NOMO-1 treated with DMSO at 0.1 percent for 48 hours (cell line): Measurements from ENCODE around the gene MRPS9.
A peak's percentile ranks its signal among the peaks of the same experiment; 100 is the strongest.

Experiments
- DNase-seq: peaks from one replicate; lab custom pipeline; 2025; ENCODE audit not compliant: unreplicated experiment; lab: John Stamatoyannopoulos, UW

MRPS9 gene

DNA sequence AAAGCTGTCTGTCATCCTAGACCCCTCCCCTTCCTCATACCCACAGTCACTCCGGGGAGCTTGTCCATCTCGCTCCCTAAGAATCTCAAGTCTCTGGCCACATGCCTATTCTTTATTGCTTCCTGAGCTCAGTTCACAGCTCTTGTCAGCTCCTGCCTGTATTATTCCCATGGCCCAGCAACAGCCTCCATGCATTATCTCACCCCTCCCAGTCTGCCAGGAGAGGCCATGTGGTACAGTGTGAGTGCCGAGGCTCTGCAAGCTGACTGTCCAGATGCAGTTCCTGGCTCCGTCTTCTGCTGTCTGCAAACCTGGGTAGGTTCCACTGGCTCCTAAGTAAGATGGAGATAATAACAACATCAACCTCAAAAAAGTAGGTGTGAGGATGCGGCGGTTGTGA is 79.7 kb downstream of the MRPS9 start:
- no peak for DNase-seq

DNA sequence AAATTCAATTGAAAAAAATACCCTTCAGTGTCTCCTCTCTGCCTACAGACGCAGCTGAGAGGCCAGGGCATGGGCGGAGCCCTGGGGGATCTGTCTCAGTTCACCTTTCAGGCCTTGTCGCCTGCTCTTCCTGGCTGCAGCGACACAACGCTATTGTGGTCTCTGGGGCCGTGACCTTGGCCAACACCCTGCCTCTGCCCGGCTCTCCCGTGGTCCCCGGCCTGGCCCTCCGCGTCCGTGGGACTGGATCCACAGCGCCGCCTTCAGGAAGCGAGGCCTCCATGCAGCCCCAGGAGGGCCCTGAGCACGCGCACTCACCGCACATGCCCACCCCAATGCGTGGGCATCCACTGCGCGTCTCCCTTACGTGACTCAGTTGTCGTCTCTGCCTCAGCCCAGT is 81.1 kb downstream of the MRPS9 start:
- DNase-seq, result no peak

DNA sequence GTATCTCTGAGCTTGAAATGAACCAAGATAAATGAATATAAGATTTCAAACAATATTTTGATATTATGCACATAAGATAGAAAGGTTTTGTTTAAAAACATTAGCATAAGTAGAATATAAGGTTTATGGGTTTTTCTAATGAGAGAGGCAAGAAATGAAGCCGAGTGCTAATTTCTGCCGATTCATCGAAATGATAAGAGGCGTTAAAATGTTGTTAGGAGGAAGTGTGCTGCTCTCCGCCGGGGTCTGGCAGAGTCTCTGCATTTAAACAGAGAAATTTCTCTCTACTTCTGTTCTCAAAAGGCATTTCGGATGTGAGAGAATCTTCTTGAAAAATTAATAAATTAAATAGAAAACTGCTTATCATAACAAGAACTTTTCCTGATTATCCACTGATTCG is 83.6 kb downstream of the MRPS9 start:
- no peak for DNase-seq

DNA sequence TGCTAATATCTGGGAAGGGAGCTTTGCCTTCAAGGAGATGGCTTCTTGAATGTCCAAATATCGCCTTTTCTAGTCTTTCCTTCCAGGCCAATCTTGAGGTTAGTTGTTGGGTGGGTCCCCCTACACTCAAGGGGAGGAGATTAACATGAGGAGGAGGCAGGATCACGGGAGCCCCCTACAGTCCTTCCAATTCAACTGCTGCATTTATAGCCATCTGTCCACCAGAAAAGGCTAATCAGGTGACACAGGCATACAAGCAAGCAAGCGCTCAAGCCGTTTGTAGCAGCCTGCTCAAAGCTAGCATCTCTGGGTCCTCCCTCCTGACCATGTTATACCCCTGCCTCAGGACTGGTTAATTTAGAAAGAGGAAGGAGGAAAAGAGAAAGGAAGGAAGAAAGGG is 87.6 kb downstream of the MRPS9 start:
- DNase-seq, result no peak

DNA sequence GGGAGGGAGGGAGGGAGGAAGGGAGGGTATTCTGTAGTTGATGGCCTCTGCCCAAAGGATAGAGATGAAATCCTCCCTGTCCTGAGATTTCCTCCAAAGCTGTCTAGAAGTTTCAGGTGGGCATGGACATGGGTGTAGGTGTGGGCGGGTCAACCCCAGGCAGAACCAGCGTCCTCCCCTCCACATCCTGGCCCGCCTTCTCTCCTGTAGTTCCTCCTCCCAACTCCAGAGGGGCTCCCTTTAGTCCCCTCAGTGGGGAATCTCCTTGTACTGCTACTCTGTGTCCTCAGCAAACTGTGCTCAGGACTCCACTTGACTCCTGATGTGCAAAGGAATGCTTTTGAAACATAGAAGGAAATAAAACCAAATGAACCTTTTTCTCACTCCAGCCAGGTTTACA is 88.1 kb downstream of the MRPS9 start:
- DNase-seq, result no peak

DNA sequence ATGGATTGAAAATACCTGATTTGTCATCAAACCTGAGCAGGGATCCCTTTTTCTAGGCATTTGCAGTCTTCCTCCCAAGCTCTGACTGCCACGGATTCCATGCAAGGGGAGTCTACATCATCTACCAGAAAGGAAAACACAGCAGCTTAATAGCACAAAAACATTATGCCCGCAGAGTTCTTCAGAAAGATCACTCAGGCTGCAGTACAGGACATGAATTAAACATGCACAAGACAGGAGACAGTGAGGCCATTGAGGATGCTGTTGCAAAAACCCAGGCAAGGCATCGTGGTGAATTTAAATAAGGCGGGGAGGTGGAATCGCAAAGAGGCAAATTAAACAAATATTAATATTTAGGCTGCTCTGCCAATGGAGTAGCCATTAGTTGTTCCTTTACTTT is 88.5 kb downstream of the MRPS9 start:
- DNase-seq, result no peak

DNA sequence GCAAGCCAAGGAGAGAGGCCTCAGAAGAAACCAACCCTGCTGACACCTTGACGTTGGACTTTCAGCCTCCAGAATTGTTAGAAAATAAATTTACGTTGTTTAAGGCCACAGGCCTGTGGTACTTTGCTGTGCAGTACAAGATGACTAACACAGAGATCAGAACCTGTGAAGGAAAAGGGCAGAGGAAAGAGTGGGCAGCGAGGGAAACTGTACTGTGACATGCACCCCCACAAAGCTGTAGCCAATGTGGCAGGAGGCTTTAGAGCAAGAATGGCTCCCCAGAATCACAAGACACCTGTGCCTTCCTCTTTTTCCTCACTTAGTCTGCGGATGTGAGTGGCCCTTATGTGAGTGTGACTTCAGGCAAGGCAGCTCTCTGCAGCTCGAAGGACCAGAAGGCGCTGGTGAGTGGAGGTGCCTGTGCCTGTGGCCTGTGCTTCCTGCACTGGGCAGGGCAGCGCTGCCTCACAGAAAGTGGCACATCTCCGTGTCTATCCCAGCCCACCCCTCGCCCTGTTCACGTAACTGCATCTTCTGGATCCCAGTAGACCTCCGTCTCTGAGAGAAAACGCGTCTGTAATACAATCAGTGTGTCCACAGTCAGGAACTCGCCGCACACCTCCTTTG is 89.5 kb downstream of the MRPS9 start:
- no peak for DNase-seq

DNA sequence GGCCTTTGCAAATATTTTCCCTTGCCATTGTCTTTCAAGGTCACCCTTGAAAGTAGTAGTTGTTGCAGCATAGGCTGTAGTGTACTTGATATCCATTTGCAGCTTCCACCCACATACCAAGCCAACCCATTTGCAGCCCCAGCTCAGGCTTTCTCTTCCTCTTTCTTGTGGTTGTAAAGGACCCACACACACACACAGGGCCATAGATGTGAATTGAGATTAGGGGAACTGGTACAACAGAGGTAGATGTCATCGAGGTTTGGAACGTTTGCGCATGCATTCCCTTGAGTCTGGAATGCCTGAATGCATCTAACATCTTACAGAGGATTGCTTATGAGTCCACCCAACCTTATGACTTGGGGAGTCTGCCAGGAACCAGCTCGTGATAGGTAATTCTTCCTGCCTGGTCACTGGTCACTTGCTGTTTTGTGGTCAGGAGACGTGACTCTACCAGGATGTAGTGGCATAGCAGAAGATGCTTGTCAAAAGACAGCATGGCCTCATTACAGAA is 91.9 kb downstream of the MRPS9 start:
- DNase-seq, result peak; percentile 62

DNA sequence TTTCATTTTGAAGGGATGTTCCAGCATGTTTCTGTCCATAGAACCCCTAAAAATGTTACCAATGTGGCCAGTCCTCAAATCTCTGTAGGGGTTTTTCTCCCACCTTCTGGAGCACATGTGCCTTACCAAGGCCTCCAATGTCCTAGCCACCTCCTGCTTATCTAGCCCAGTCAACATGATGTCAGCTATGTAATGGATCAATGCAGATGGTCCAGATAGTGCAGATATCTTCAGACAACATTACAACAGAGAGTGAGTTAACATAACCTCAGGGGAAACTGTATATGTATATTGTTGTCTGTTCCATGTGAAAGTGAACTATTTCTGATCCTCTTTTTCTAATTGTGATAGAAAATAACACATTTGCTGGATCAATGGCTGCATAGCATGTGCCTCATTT is 92.7 kb downstream of the MRPS9 start:
- DNase-seq, result no peak

DNA sequence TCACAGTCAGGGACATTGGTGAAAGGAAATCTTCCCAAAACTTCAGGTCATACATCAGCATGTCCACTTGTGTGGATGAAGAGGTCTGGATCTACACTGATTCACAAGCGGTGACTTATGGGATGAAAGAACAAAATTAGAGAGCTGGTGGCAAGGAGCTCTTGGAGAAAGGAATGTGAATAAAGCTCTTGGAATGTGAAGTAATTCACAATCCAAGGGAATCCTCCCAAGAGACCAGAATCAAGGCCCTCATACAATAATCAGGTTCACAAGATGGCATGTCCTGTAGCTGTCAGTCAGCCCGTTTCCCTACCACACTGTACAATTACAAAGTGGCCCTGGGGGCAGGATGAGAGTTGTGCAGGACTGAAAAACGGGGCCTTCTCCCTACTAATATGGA is 96.2 kb downstream of the MRPS9 start:
- DNase-seq, result no peak

DNA sequence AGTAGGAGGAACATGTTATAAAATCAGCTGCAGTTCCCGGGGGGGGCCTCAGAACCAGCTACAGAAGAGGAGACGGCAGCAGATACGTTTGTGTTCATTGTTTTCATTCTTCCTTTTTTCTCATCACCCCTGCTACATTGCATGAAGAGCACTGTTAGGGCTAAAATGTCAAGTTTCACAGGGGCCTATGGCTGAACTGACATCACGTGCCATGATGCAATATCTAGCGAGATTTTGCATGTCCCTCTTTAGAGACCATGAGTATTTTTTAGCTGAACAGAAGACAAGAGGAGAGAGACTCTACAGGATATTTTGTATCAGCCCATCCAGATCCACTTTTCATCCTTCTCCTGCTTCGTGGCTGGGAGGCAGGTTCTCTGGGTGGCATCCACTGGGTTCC is 97.6 kb downstream of the MRPS9 start:
- DNase-seq, result no peak

DNA sequence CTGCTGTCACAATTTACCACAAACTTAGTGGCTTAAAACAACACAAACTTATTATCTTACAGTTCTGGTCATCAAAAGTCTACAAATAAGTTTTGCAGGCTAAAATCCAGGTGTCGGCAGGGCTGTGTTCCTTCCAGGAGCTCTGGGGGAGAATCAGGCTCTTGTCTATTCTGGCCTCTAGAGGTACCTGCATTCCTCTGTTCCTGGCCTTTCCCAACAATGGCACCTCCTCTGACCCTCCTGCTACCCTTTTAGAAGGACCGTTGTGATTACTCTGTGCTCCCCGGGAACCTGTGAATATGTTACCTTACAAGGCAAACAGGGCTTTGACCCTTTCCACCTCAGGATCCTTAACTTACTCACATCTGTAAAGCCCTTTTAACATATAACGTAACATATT is 98.5 kb downstream of the MRPS9 start:
- DNase-seq, result no peak

DNA sequence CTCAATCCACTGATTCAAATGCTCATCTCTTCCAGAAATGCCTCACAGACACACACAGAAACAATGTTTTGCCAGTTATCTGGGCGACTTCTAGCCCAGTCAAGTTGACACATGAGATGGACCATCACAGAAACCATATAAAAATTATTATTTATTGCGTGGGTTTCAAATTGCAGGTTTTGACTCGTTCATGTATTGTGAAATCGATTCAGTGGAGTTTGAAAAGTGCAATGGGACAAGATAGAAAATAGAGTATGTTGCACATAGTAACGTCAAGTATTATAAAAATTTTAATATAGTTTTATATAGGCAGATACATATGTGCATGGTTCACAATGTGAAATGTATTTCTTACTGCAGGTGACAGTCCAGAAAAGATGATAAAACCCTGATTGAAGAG is 100.8 kb downstream of the MRPS9 start:
- DNase-seq, result no peak

DNA sequence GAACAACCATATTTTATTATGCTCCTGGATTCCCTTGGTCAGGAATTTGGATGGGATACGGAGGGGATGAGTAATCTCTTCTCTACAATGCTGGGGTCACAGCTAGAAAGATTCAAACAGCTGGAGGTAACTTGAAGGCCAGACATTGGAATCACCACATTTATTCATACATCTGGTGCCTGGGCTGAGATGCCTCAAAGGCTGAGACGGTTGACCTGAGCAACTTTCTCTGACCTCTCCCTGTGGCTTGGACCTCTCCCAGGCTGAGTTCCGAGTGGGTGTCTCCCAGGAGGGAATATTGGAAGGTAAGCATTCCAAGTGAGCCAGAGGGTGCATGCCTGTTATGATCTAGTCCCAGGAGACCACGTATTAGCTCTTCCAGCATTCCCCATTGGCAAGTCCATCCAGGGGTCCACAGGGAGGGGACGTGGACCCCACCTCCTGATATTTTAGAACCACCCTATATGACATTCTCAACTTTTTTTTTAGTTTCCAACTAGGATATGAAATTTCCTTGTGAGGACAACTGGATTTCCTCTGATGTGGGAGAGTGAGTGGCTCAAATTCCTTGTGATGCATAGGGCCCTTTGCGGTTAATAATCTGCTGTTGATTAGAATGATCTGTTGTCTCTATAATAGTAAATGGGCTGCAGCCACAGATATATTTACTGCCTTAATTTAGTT is 101.8 kb downstream of the MRPS9 start:
- DNase-seq, result no peak

DNA sequence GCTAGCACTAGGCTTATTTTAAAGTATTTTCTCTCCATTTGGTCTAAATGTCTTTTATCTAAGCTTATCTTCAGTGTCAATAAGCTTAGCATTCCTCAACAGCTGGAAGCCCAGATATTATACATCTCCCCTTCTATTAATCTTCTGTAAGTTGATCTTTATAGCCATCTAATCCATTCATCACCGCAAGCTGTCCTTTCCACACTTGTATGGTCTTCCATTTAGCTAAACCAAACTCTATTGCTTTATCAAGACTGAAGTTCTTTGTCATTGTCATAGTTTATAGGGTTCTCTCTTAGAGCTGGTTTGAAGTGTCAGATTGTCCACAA is 102.3 kb downstream of the MRPS9 start:
- no peak for DNase-seq

DNA sequence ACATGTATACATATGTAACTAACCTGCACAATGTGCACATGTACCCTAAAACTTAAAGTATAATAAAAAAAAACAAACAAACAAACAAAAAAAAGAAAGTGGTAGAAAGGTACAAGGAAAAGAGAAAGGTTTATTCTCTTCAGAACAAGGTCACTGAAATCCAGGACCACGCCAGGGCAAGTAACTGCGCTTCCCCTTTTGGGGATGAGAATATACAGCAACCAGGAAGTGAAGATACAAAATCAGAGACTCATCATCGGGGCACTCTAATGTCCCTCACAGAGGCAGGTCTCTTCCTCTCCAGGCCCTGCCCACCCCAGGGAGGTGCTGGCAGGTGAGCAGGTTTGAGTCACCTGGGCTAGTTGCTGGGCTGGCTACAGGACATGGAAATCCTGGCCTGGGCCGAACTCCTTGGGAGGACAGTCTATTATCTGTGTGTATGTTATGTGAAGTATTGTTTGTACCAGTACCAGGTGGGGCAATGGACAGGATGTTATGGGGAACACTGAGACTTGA is 103.3 kb downstream of the MRPS9 start:
- DNase-seq, result no peak

DNA sequence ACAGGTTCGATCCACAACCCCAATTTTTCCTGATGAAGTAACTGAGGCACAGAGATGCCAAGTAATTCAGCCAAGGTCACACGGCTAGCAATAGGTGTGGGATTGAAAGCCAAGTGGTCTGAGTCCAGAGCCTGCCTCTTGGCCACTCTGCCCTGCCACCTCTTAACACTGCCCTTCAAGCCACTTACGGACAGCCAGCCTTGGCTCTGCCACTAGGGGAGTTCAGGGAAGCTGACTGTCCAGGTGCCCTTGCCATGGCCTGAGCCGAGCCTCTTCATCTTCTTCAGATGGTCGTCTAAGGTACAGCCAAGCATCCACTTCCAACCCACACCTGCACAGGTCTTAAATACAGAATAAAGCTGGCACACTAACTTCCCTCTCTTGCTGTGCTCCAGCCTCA is 104.4 kb downstream of the MRPS9 start:
- no peak for DNase-seq

DNA sequence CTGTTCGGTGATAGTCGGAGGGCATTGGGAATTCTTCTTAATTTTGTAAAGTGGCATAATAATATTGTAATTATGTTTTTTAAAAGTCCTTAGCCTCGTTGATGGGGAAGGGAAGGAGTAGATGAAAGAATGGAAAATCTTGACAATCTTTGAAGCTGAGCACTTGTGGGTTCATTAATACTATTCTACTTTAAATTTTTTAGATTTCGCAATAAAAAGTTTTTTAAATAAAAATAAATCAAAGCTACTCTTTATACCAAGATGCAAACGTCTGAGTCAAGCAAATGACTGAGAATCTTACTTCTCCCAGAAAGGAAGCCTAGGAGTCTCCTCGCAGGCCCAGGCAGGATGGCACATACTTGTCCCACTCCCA is 105.2 kb downstream of the MRPS9 start:
- DNase-seq, result no peak

DNA sequence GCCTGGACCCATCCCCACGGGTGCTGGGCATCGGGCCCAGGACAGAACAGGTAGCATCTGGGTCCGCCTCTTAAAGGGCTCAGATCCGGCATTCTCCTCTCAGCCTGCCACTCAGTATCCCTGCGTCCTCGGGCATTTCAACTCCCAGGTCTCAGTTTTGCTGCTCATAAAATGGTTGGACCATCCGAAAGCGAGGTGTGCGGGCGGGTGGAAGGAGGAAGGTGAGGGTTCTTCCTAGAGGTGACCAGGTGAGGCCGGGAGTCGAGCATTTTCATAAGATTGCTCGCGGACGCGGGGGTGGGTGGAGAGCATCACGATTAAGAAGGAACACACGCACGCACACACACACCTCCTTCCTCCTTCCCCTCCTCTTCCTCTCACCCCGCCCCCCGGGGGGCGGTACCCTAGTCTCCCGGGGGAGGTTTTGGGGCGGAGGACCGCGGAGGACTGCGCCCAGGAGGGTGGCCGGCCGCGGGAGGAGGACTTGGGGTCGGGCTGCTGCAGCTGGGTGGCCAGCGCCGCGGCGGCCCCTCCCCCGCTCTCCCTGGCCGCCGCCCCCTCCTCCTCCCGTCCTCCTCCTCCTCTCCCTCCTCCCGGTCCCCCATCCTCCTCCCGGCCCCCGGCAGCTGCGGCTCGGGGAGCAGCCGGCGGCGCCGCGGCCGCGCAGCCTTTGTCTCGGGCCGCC is 105.7 kb downstream of the MRPS9 start:
- DNase-seq, result no peak

DNA sequence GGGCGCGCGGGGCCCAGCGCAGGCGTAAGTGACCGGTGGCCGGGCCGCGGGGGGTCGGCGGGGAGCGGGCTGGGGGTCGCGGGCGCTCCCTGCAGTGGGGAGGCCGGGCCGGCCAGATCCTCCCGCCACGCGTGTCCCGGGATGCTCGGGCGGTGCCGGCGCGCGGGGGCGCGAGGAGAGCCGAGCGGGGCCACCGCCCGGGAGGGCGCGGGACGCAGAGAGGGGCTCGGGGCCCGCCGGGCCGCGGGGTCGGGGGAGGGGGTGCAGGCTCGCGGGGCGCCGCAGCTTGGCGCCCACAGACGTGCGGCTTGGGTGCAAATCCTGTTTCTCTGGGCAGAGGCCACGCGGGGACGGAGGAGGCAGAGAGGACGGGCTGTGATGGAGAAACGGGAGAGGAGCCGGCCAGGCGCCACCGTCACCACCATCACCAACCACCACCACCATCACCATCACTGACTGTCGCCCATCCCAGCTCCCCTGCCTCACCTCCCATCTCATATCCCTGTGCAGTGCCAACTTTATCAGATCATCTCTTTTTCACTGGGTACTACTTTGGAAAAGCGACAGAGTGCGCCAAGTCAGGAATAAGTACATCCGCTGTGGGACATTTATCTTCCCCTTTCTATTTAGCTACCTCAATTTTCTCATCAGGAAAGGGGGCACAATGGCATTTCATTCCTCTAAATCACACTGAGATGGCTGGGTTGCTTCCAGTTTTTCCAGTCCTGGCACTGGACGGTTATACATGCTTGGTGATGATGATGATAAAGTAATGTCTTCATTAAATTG is 106.5 kb downstream of the MRPS9 start:
- DNase-seq, result no peak

DNA sequence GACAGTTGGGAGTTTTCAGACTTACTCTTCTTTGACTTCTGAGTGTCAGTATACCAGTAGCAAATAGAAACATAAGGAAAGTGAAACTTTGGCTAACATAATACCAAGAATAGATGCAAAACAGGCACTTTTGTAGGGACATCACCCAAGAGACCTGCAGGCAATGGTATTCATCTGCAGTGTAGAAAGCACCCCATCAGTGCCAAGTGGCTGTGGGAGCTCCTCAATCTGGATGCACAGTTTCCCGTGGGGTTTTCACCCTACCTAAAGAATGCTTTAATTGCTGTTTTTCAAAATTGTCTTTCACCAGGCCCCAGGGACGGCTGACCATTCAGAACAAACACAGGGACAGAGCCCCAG is 107.1 kb downstream of the MRPS9 start:
- no peak for DNase-seq

DNA sequence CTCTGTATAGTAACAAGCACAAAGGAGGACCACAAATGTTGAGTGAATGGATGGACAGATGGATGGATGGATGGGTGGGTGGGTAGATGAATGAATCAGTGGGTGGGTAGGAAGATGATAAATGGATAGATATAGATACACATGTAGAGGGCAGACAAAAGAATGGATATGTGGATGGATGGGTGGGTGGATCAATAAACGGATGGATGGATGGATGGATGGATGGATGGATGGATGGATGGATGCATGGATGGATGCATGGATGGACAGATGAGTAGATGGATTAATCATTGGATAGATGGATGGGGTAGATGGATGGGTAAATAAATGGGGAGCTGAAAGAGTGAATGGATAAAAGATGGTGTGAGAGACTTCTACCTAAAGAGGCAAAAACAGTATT is 111.4 kb downstream of the MRPS9 start:
- DNase-seq, result no peak
